H1 (cell line): ENCODE results near the gene DTX2. TPM values are rescaled to one million over a fixed set of nuclear protein-coding genes. Genes with fewer than 3 reads are reported as not detected.
"Not testable (repeated sequence)": the region's sequence is repeated elsewhere in the genome, so short reads cannot be mapped to it uniquely, and the experiment has no call there.

ENCODE experiments used
- CTCF ChIA-PET: fragments of 300-600 bp; sonication (Branson Sonifier 250); formaldehyde crosslinking; loops from one replicate; lab custom pipeline; 2021; ENCODE audit not compliant: partially characterized antibody; lab: Charles Lee
- POLR2A ChIA-PET: fragments of 300-600 bp; sonication (Branson Sonifier 250); formaldehyde crosslinking; loops from one replicate; lab custom pipeline; 2021; ENCODE audit warnings: inconsistent platforms; ENCODE audit not compliant: partially characterized antibody; lab: Charles Lee
- DNase-seq, 2 experiments: peaks; one replicate each; pipeline versions ENCODE4 v3.0.0 to v3.0.0-alpha.2; 2010 to 2022; ENCODE audit warnings: low spot score in 2 of 2, low read depth in 1 of 2, mixed read lengths in 1 of 2
- FAIRE-seq: peaks from 2 replicates; lab custom pipeline; 2011; peaks lifted over from hg19 to GRCh38; lab: Jason Lieb, UNC
- H2AFZ ChIP-seq: 2 replicates; pipeline ENCODE4 v1.8.1; 2012; ENCODE audit warnings: low read length, inconsistent platforms
- H2AK5ac ChIP-seq: 2 replicates; pipeline ENCODE4 v1.6.1; 2013; ENCODE audit warnings: low read depth, low read length
- H2BK120ac ChIP-seq: replicated peaks from 2 replicates; pipeline ENCODE3; 2013; ENCODE audit warnings: low read depth, low read length, inconsistent platforms
- H2BK12ac ChIP-seq: 2 replicates; pipeline ENCODE4 v1.6.1; 2013; ENCODE audit warnings: low read depth, low read length
- H2BK15ac ChIP-seq: 2 replicates; pipeline ENCODE4 v1.6.1; 2013; ENCODE audit warnings: low read length
- H2BK20ac ChIP-seq: 2 replicates; pipeline ENCODE4 v1.6.1; 2013; ENCODE audit warnings: low read length
- H2BK5ac ChIP-seq: 2 replicates; pipeline ENCODE4 v1.6.1; 2013; ENCODE audit warnings: low read depth, low read length
- H3K14ac ChIP-seq: 2 replicates; pipeline ENCODE4 v1.6.1; 2013; ENCODE audit warnings: inconsistent platforms; ENCODE audit not compliant: insufficient read length
- H3K18ac ChIP-seq: 2 replicates; pipeline ENCODE4 v1.6.1; 2013; ENCODE audit warnings: low read length; ENCODE audit errors: extremely low read depth
- H3K23ac ChIP-seq: 2 replicates; pipeline ENCODE4 v1.6.1; 2013; ENCODE audit warnings: inconsistent platforms; ENCODE audit not compliant: insufficient read length
- H3K23me2 ChIP-seq: 2 replicates; pipeline ENCODE4 v1.6.1; 2013; ENCODE audit warnings: low read depth, low read length
- H3K27ac ChIP-seq: 2 replicates; pipeline ENCODE4 v1.6.1; 2011; ENCODE audit warnings: low read depth, low read length, inconsistent platforms
- H3K27me3 ChIP-seq, 4 experiments: replicated peaks in 1 of 4; 1 replicate in 1 of 4; 2 replicates in 3 of 4; pipeline versions ENCODE4 v1.6.1 to v1.8.1; 2011 to 2013; ENCODE audit warnings: low read length in 3 of 4, mild to moderate bottlenecking in 3 of 4, inconsistent platforms in 2 of 4, mixed read lengths in 2 of 4, moderate library complexity in 1 of 4; ENCODE audit not compliant: control insufficient read depth in 3 of 4, insufficient read depth in 3 of 4; ENCODE audit errors: extremely low read depth in 1 of 4
- H3K36me3 ChIP-seq, 4 experiments: 2 replicates each; pipeline versions ENCODE4 v1.6.1 to v1.8.1; 2011 to 2013; ENCODE audit warnings: mild to moderate bottlenecking in 4 of 4, low read length in 3 of 4, moderate library complexity in 2 of 4, control low read depth in 1 of 4, inconsistent platforms in 1 of 4; ENCODE audit not compliant: insufficient read depth in 4 of 4, control insufficient read depth in 2 of 4
- H3K4ac ChIP-seq: replicated peaks from 2 replicates; pipeline ENCODE3; 2013; ENCODE audit warnings: low read length, low read depth, mixed read lengths, inconsistent platforms; ENCODE audit not compliant: insufficient read length
- H3K4me1 ChIP-seq, 4 experiments: replicated peaks in 1 of 4; 1 replicate in 1 of 4; 2 replicates in 3 of 4; pipeline versions ENCODE4 v1.6.1 to v1.8.1; 2011 to 2013; ENCODE audit warnings: low read length in 3 of 4, inconsistent platforms in 2 of 4, mixed read lengths in 1 of 4; ENCODE audit not compliant: insufficient read depth in 4 of 4, control insufficient read depth in 3 of 4
- H3K4me2 ChIP-seq, 2 experiments: 2 replicates each; pipeline versions ENCODE4 v1.6.1 to v1.8.1; 2011 to 2013; ENCODE audit warnings: low read depth in 2 of 2, low read length in 2 of 2, control low read depth in 1 of 2, inconsistent platforms in 1 of 2, mild to moderate bottlenecking in 1 of 2; ENCODE audit not compliant: insufficient read depth in 1 of 2
- H3K4me3 ChIP-seq, 4 experiments: fragments of 200-600, 300-600 bp in 1 of 4; sonication (generic), shearing (Covaris generic), sonication (Bioruptor Twin) in 1 of 4; 2 replicates each; pipeline versions ENCODE4 v1.5.1 to v1.8.1; 2011 to 2016; ENCODE audit warnings: low read length in 4 of 4, low read depth in 3 of 4, control low read depth in 2 of 4, inconsistent platforms in 2 of 4, mild to moderate bottlenecking in 2 of 4, mixed read lengths in 1 of 4, moderate library complexity in 1 of 4; ENCODE audit not compliant: insufficient read depth in 2 of 4; ENCODE audit errors: extremely low read depth in 1 of 4
- H3K56ac ChIP-seq: replicated peaks from 2 replicates; pipeline ENCODE3; 2013; ENCODE audit warnings: low read depth, mild to moderate bottlenecking, mixed read lengths, low read length, inconsistent platforms; ENCODE audit not compliant: insufficient read length
- H3K79me1 ChIP-seq: 2 replicates; pipeline ENCODE4 v1.6.1; 2013; ENCODE audit warnings: low read depth, low read length, control low read depth
- H3K79me2 ChIP-seq, 2 experiments: 2 replicates each; pipeline versions ENCODE4 v1.6.1 to v1.8.1; 2012 to 2013; ENCODE audit warnings: low read length in 2 of 2, mild to moderate bottlenecking in 2 of 2, inconsistent platforms in 1 of 2; ENCODE audit not compliant: insufficient read depth in 2 of 2, control insufficient read depth in 1 of 2
- H3K9ac ChIP-seq, 4 experiments: replicated peaks in 1 of 4; 1 replicate in 1 of 4; 2 replicates in 3 of 4; pipeline versions ENCODE4 v1.6.1 to v1.8.1; 2011 to 2013; ENCODE audit warnings: low read depth in 3 of 4, low read length in 3 of 4, control low read depth in 2 of 4, mild to moderate bottlenecking in 2 of 4, moderate library complexity in 2 of 4, inconsistent platforms in 1 of 4; ENCODE audit errors: extremely low read depth in 1 of 4
- H3K9me3 ChIP-seq, 2 experiments: 2 replicates each; pipeline versions ENCODE4 v1.6.1 to v1.8.1; 2012 to 2013; ENCODE audit warnings: mild to moderate bottlenecking in 2 of 2, moderate library complexity in 2 of 2, control low read depth in 1 of 2, inconsistent platforms in 1 of 2, low read depth in 1 of 2, low read length in 1 of 2, mixed read lengths in 1 of 2; ENCODE audit not compliant: insufficient read depth in 2 of 2
- H4K20me1 ChIP-seq, 2 experiments: replicated peaks in 1 of 2; 2 replicates each; pipeline versions ENCODE3 to v1.8.1; 2011 to 2013; ENCODE audit warnings: inconsistent platforms in 2 of 2, low read length in 2 of 2, mild to moderate bottlenecking in 1 of 2; ENCODE audit not compliant: insufficient read depth in 2 of 2, control insufficient read depth in 1 of 2
- H4K5ac ChIP-seq: 2 replicates; pipeline ENCODE4 v1.6.1; 2013; ENCODE audit warnings: low read length, low read depth, mixed read lengths, inconsistent platforms; ENCODE audit not compliant: insufficient read length
- H4K8ac ChIP-seq: 2 replicates; pipeline ENCODE4 v1.8.0; 2013; ENCODE audit warnings: mild to moderate bottlenecking, moderate library complexity, low read length, inconsistent platforms; ENCODE audit not compliant: insufficient read depth; ENCODE audit errors: extremely low read depth
- H4K91ac ChIP-seq: replicated peaks from 2 replicates; pipeline ENCODE3; 2013; ENCODE audit warnings: low read length, mixed read lengths, inconsistent platforms; ENCODE audit not compliant: insufficient read length
- EP300 ChIP-seq, 2 experiments: IDR thresholded peaks; 1 replicate in 1 of 2; 2 replicates in 1 of 2; pipeline ENCODE4 v1.6.1; 2011 to 2012; ENCODE audit warnings: low read depth in 2 of 2, low read length in 2 of 2, mild to moderate bottlenecking in 2 of 2, borderline replicate concordance in 1 of 2, inconsistent platforms in 1 of 2, moderate library complexity in 1 of 2
- RAD21 ChIP-seq, 2 experiments: IDR thresholded peaks in 1 of 2; conservative IDR thresholded peaks in 1 of 2; 2 replicates each; pipeline ENCODE4 v1.6.1; 2011; ENCODE audit warnings: low read depth in 2 of 2, low read length in 2 of 2, improper control_type of control experiment in 1 of 2, inconsistent platforms in 1 of 2, mild to moderate bottlenecking in 1 of 2, moderate library complexity in 1 of 2
- SIN3A ChIP-seq, 2 experiments: IDR thresholded peaks in 1 of 2; conservative IDR thresholded peaks in 1 of 2; 2 replicates each; pipeline ENCODE4 v1.6.1; 2011 to 2012; ENCODE audit warnings: low read length in 2 of 2, improper control_type of control experiment in 1 of 2, low read depth in 1 of 2, mild to moderate bottlenecking in 1 of 2
- TCF12 ChIP-seq: IDR thresholded peaks from 2 replicates; pipeline ENCODE4 v1.6.1; 2011; ENCODE audit warnings: low read depth, mild to moderate bottlenecking, low read length
- TEAD4 ChIP-seq: IDR thresholded peaks from 2 replicates; pipeline ENCODE4 v1.6.1; 2012; ENCODE audit warnings: low read depth, low read length, inconsistent platforms, mixed read lengths
- WGBS, 2 experiments: shearing (Covaris generic) in 1 of 2; methylation state at CpG; one replicate each; pipeline versions ENCODE4 v1.1.6 to v1.1.7; 2013 to 2015; ENCODE audit warnings: low lambda C conversion rate in 2 of 2, mixed read lengths in 2 of 2, inconsistent platforms in 1 of 2, low coverage in 1 of 2, missing lambda C conversion rate in 1 of 2; ENCODE audit not compliant: insufficient replicate concordance in 2 of 2, insufficient coverage in 1 of 2, insufficient read length in 1 of 2; ENCODE audit errors: extremely low coverage in 1 of 2, missing lambda C conversion rate in 1 of 2; 5-methylcytosine and 5-hydroxymethylcytosine counted together
- polyA plus RNA-seq, 7 experiments: library from polyadenylated mRNA; depleted of rRNA in 3 of 7; stranded (reverse) in 5 of 7; unstranded in 2 of 7; fragments of >200 nt in 5 of 7; fragments of 200-250 nt in 2 of 7; gene quantifications; 1 replicate in 5 of 7; 2 replicates in 1 of 7; 4 replicates in 1 of 7; pipeline versions ENCODE4 v1.2.1 to v1.2.3, GENCODE V29; 2011 to 2013; ENCODE audit warnings: missing spikeins in 2 of 7, mixed read lengths in 2 of 7
- total RNA-seq: library from RNA; stranded (reverse); fragmentation: NEBNext Ultra II Directional; extraction: Animal tissue kit (Norgen Biotek cat#: 25700); gene quantifications from 2 replicates; pipeline ENCODE4 v1.2.1, GENCODE V29; 2021

The DTX2 gene
- total and polyA plus RNA-seq, 2 of the 8 experiments (the other 6 are each of a cell fraction or from before 2014, with no cell fraction given): 37.4 to 59.1 TPM

GRCh38 chr7:76509931-76510877 is 48.7 kb downstream of the DTX2 start, which contains the start of gene UPK3B (continued):
- TF ChIP-seq EP300 (IDR thresholded peaks at IDR 0.05; ENCODE audit: borderline replicate concordance in 1 of 2, low read depth in 2 of 2, low read length in 2 of 2) (no peak), SIN3A (conservative IDR thresholded peaks at IDR 0.05 in 1 of 2, IDR thresholded peaks at IDR 0.05 in 1 of 2; ENCODE audit: low read depth in 1 of 2, low read length in 2 of 2) (0 out of 4 replicates have a peak, but pooled peaks of 1 of the 2 experiments have one; percentile 46), TEAD4 (peak; percentile 96), TCF12 (0 out of 2 replicates have a peak, but pooled peaks have one; percentile 25), RAD21 (IDR thresholded peaks at IDR 0.05 in 1 of 2, conservative IDR thresholded peaks at IDR 0.05 in 1 of 2; ENCODE audit: low read depth in 2 of 2, low read length in 2 of 2) (peak; percentile 41 to 51; a peak in 3 of 4 replicates)

GRCh38 chr7:76511200-76511910 is 49.8 kb downstream of the DTX2 start:
- H4K20me1 ChIP-seq, H3K18ac ChIP-seq, H3K14ac ChIP-seq, CTCF ChIA-PET, H3K4ac ChIP-seq, H2AFZ ChIP-seq, H2BK15ac ChIP-seq, H3K36me3 ChIP-seq, H3K4me3 ChIP-seq, H2BK5ac ChIP-seq, H3K56ac ChIP-seq, H2BK12ac ChIP-seq, POLR2A ChIA-PET, H3K4me2 ChIP-seq, H2BK120ac ChIP-seq, H3K27ac ChIP-seq, H3K23me2 ChIP-seq, H3K23ac ChIP-seq, H3K79me1 ChIP-seq, FAIRE-seq, H4K91ac ChIP-seq, H2BK20ac ChIP-seq, H2AK5ac ChIP-seq, H3K79me2 ChIP-seq, H3K9me3 ChIP-seq, H4K5ac ChIP-seq, H3K27me3 ChIP-seq, H3K9ac ChIP-seq, H4K8ac ChIP-seq: not testable (repeated sequence)
- 88% methylated on average over 4 of the region's 24 CpGs; no CpG with 5 or more reads in 1 of the 2 experiments for WGBS, 2 experiments
- peak in 1 of 2 experiments; percentile 45 for DNase-seq
- H3K4me1 ChIP-seq: peaks cover 0 to 17% (median 11%) of the 10 kb centered on the region in 4 experiments; a peak in 6 of 7 replicates
